Measurements from ENCODE around the gene DAB2IP. TPM values are rescaled to one million over a fixed set of nuclear protein-coding genes. Genes with fewer than 3 reads are reported as not detected.

The DAB2IP gene
- polyA plus RNA-seq, 4 donors, result 37.4 to 50.8 (median 44.4) TPM

DNA sequence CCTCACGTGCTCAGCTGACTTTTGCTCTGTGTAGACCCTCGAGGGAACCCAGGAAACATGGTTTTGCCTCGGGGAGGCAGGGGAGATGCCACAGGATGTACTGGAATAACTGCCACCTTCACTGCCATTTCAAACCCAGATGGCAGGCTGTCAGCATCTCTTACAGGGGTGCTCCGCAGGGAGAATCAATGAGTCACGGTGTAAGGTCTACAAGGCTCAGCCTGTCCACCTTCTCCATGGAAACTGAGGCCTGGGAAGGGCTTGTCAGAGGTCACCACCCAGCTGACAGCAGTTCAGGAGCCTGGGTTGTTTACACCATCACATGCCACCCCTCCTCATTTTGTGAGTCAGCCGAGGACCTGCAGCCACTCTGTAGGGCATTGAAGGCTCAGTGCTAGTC lies 30.8 kb downstream of the DAB2IP start:
- no peak for DNase-seq (ENCODE audit: low read depth in 4 of 4, low spot score in 3 of 4)

DNA sequence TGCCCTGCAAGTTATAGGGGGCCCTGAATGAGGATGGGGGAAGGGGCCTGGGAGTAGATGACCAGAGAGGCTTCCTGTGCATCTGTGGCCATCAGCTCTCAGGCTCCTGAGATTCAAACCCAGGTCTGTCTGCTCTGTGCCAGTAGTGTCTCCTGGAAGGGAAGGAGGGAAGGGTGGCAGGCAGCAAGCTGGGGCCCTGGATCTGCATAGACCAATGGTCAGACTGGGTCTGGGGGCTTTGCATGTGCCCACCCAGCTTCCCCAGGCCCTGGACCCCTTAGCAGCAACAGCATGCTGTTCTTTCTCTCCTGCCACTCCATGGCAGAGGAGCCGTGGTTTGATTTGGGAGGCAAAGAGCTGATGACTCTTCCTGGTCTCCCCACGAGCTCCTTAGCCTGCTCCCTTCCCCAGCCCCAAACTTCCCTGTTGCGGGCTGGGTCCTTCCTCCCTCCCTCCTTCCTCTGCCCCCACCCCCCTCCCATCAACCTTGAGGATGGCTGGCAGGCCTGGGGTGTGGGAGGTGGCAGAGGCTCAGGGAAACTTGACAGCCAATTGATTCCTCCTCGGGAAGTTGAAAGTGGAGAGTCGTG lies 31.6 kb downstream of the DAB2IP start:
- DNase-seq (ENCODE audit: low read depth in 4 of 4, low spot score in 3 of 4), result no peak

DNA sequence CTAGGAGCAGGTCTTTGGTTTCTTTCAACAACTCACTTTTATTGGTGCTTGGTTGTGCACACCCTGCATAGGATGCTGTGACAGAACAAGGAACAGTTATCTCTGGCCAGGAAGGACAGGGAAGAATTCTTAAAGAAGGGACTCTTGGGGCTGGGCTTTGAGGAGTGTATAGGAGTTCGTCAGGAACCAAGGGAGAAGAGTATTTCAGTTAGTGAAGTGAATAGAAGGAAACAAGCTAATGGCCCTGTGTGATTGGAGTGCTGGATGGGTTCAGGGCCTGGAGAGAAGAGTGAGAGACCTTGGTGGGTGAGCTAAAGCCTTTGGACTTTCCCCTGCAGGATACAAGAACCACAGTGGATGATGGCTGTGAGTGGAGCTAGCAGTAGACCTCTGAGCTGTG lies 32.2 kb downstream of the DAB2IP start:
- DNase-seq (ENCODE audit: low read depth in 4 of 4, low spot score in 3 of 4), result no peak

DNA sequence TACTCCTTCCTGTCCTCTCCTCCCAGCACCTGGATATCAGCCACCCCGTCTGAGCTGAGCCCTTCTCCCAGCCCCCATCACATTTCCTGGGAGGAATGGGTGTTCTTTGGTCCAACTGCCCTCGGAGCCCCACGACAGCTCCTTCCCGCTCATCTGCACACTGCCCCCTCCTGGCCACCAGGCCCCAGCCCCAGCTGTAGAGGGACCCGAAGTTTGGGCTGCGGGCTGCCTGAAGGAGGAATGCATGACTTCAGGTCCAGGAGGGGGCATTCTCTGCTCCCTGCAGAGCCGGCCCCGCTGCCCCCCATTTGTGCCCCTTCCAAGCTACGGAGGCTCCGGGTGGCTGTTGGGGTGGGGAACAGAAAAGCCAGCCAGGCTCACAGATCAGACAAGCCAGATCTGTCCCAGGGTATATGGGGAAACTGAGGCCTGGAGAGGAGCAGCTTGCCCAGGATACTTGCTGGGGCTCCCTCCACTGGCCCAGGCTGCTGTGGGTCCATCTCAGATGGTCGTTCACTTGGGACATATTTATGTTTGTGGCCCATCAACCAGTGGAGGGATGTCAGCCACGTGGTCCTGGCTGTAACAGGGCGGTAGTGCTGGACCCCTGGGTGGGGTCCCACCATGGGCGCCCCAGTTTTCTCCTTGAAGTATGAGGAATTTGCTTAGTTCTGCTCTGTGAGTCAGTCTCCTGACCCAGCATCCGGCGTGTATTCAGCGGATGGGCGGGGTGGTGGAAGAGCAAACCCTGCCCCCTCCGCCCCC lies 33.1 kb downstream of the DAB2IP start:
- DNase-seq (ENCODE audit: low read depth in 4 of 4, low spot score in 3 of 4), result no peak

DNA sequence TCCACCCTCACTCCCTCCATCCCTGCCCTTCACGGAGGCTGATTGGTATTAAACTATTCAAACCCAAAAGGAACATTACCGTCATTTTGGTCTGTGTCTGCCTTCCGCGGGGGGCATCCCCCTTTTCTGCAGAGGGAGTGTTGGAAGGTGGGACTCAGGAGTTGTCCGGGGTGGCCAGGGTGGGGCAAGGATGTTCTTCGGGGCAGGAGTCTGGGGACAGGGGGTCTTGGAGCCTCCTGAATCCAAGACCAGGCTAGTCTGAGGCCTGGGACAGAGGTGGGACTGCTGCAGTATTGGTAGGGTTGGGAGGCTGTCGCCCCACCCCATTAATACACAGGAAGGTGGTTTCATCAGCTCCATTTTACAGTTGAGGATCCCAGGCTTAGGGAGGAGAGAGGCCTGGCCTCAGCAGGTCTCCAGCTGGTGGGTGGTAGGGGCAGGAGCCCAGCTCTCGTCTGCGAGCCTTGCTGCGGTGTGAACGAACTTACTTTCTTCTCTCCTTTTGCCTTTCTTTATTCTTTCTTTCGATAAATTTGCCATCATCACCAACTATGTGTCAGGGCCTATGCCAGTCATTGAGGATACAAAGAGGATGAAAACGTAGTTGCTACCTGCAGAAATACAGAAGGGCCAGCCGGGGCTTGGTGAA lies 33.8 kb downstream of the DAB2IP start:
- DNase-seq (ENCODE audit: low read depth in 4 of 4, low spot score in 3 of 4), result no peak

DNA sequence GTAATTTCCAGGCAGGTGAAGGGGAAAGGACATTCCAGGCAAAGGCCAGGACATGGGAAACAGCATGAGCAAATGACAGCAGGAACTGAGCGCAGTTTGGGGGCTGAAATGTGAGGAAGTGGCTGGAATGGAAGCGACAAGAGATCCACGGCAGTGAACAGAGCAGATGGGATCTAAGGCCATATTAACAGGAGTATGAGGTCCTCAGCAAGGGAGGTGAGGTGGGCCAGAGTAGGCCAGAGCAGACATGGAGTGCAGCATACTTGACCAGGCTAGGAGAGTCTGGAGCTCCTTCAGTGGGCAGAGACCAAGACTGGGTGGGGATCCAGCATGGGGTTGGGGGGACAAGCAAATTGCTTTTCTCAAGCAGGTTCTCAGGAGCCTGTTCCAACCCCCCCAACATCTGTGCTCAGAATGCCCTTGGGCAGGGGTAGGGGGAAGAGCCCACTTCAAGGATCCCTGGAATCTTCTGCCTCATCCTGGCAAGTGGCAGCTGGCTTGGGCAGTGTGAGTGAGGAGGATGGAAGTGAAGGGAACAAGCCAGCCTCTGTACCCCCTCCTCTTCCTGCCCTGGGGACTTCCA lies 34.5 kb downstream of the DAB2IP start:
- DNase-seq (ENCODE audit: low read depth in 4 of 4, low spot score in 3 of 4), result no peak

DNA sequence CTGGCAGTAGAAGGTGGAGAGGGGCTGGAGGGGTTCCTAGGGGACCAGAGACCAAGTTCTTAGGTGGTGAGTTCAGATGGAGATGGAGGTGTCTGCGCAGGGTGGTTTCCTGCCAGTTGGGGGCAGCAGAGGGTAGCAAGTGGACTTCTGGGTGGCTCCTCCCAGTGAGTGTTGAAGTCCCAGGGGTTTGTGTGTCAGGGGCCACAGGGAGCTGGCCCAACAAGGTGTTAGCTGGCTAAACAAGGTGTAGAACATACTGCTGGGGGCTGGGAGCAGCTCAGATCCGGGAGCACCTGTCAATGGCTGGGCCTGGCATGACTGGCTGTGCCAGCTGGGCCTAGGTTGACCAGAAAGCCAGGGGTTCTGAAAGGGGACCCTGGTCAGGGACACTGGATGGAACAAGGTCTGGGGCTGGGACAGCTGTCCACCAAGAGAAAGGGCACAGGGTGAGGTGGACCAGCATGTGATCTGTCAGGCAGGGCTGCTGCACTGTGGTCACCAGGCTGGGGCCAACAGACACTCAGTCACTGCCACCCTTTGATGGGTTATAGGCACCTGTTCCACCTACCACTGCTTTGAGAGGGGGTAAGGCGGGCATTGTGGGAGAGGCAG lies 35.6 kb downstream of the DAB2IP start:
- peak in 2 of 4 donors; percentile 49 to 55 for DNase-seq (ENCODE audit: low read depth in 4 of 4, low spot score in 3 of 4)

DNA sequence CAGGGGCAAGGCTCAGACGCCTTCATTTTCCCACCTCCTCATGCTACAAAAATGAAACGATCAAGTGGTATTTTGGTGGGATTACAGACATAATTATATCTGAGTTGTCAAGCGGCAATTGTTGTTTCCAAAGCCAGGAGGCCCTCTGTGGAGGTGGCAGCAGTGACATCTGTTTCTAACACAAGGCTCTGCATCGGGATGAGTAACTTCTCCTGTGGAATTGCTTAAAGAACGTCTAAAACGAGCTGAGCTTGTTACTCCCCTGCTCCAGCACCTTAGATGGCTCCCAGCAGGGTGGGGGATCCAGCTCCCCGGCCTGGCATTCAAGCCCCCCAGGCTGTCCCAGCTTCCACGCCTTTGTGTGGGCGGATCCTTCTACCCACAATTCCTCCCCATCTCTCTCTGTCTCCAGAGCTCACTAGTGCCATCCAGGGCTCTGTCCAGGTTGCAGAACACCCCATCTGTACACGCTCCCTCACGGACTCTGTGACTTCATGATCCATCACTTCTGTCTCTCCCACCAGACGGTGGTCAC lies 36.8 kb downstream of the DAB2IP start:
- DNase-seq (ENCODE audit: low read depth in 4 of 4, low spot score in 3 of 4), result no peak

DNA sequence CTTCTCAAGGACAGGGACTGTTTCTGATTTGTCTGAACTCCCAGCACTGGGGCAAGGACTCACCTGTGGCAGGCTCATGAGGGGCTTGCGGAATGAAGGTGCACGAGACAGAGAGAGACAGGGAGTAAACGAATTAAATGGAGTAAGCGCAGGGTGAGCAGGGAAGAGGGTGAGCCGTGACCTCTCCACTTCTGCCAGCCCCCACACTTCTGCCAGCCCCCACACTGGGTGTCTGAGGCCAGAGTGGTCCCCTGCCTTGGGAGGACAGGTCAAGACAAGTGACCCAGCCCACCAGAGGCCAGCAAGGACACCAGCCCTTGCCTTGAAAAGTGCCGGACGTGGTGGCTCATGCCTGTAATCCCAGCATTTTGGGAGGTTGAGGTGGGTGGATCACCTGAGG lies 37.2 kb downstream of the DAB2IP start:
- DNase-seq (ENCODE audit: low read depth in 4 of 4, low spot score in 3 of 4), result no peak

DNA sequence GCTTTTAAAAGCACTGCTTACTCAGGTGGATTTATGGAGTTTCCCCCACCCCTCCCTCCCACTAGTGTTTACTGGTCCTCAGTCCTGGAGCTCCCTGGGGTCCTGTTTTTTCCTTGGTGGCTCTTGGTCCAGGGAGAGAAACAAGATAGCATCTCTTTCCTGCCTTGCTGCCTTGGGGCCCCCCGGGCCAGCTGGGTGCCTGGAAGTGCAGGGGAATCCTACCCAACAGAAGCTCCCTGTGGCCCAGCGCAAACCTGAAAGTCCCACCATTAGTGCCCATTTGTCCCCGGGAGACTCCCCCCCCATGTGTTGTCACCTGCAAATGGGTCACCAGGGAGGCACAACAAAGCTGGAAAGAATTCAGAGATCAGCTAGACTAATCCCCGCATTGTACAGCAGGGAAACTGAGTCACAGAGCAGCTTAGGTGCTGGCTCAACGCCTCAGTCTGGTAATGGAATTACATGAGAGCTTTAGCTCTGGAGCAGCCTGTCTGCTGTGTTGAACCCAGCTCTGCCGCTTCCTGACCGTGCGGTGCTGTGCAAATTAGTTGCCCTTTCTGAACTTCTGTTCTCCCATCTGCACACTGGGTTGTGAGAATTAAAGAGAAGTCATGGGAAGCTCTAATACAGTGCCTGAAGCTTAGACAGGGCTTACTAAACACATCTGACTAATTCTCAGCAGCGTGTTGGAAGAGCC lies 38.2 kb downstream of the DAB2IP start:
- no peak for DNase-seq (ENCODE audit: low read depth in 4 of 4, low spot score in 3 of 4)

DNA sequence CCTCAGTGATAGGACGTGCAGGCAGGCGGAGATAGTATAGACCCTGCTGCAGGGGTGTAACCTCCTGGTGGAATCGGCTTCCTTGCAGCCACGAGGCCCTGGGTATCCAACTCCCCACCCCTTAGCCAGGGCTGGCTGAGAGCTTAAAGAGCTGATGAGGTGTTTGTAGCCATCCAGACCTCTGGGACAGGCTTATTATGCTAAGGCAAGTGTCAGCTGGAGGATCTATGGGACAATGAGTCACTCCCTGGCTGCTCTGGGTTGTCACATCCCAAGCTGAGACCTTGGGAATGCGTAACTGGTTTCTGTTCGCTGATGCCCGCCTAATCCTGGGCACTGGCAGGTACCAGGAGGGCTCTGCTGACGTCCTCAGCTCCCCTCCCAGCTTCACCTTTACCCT lies 38.9 kb downstream of the DAB2IP start:
- DNase-seq (ENCODE audit: low read depth in 4 of 4, low spot score in 3 of 4), result no peak

DNA sequence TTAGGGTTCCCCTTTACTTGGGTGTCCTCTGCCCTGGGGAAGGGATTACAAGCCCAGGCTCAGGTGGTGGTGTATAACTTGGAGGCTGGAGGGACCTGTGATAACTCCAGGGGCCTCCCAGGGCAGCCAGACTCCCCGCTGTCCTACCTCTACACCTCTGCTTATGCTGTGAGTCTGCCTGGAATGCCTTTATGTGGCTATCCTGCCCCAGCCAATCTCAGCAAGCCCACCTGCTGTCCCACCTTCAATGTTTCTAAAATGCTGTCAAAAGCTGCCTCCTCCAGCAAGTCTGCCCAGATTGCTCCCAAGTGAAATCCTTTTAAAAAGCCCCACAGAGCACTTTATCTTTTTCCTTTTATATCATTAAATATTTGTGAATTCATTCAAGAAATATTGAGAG lies 39.3 kb downstream of the DAB2IP start:
- no peak for DNase-seq (ENCODE audit: low read depth in 4 of 4, low spot score in 3 of 4)

DNA sequence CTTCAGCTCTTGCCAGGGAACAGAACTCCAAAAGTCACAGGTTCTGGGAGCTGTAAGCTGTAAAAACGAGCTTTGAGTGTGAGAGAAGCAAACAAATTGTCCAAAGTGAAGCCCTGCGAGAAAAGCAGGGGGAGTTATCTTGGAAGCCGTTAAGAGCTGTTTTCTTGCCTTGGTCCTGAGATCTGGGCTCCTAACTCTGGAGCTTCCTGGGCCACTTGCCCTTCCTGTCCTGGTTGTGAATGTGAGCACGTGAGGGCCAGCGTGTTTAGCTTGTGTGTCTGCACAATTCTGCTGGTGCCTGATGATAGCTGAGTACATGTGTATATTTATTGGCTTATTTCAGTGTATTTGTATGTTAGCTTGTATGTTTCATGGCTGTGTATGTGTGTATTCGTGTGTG lies 40.5 kb downstream of the DAB2IP start:
- no peak for DNase-seq (ENCODE audit: low read depth in 4 of 4, low spot score in 3 of 4)

DNA sequence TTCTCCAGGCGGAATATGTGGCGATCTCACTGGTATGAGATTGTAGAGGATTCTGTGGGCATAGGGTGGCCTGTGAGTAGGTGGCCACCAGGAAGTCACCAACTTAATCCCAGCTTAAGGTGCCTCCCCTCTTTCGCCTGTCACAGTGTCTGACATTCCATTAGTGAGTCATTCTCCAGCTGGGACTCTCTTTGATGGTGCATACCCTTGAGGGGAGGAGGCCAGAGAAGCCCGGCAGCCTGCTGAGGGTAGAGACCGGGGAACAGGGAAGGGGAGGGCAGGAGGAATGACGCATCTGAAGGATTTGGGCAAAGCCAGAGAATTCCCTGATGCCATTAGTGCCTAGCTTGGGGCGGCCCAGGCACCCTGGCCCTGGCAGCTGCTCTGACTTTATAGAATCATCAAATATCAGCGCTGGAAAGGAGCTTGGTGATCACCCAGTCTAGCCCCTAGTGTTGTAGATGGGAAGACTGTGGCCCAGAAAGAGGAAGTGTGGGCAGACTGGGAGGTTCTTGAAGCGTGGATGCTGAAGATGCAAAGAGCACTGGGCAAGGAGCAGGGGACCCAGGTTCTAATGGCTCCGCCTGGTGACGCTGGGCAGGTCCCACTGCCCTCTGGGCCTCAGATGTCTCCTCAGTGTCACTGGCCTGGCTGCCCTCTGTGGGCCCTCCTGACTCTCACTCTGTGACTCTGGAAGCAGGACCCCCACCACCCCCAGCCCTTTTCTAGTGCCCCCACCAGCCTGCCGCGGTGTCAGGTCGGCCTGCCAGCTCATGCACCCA lies 41.4 kb downstream of the DAB2IP start:
- DNase-seq (ENCODE audit: low read depth in 4 of 4, low spot score in 3 of 4), result no peak

DNA sequence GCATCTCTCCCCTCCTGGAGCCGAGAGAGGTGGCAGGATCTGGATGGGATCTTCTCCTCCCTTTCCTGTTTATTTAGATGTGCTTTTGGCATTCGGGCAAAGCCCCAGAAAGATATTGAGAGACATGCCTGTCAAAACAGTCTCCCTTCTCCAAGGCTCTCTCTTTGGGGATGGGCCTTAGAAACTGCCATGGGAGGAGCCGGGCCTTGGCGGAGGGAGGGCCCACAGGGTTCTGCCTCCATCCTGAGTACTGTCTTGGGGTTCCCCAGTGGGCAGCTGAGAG lies 41.9 kb downstream of the DAB2IP start:
- DNase-seq (ENCODE audit: low read depth in 4 of 4, low spot score in 3 of 4), result no peak

DNA sequence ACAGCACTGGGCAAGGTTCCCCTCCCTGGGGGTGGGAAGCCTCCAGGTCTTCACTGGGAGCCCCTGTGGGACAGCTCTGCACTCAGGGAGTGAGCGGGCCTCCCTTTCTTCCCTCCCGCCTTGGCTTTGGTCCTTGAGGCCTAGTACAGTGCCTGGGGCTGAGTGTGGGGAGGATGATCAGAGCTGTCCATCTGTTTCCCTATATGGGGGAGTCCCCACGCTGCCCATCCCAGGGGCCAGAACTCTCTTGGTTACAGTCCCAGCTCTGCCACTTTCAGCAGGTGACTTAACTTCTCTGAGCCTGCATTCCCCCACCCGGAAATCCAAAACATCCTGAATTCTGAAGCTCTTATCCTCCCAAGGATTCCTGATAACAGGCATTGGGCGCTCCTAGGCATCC lies 42.6 kb downstream of the DAB2IP start:
- DNase-seq (ENCODE audit: low read depth in 4 of 4, low spot score in 3 of 4), result no peak

DNA sequence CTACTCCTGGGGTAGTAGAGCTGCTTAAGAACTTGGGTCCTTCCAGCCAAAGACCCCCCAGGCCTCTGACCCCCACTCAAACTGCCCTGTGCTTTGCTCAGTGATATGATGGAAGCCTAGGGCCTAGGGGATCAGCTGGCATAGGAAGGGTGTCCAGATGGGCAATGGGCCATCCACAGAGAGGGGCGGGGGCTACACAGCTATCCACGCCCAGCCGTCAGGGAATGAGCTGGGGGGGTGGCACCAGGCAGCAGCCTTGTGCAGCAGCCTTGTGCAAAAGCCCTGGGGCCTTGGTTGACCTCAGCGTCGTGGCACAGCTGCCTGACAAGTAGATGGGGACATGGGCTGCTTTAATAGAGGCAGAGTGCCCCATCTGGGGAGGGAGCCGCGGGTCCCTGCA lies 43.2 kb downstream of the DAB2IP start:
- DNase-seq (ENCODE audit: low read depth in 4 of 4, low spot score in 3 of 4), result no peak

DNA sequence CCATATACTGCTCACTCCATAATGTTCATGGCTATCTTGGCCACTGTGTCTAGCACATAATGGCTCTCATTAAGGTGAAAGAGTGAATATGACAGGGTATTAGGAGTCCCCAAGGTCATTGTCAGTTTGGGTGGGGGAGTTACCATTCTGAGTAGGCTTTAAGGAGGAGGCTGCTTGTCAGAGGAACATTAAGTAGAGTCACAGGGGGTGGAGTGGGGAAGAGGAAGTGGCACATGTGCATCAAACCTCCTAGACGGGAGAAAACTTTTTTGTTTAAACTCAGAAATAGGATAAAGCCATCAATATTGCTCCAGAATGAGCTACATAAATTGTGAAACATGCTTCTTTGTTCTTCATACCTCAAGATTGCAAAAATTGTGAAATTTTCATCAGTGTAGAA lies 45.5 kb downstream of the DAB2IP start:
- no peak for DNase-seq (ENCODE audit: low read depth in 4 of 4, low spot score in 3 of 4)

DNA sequence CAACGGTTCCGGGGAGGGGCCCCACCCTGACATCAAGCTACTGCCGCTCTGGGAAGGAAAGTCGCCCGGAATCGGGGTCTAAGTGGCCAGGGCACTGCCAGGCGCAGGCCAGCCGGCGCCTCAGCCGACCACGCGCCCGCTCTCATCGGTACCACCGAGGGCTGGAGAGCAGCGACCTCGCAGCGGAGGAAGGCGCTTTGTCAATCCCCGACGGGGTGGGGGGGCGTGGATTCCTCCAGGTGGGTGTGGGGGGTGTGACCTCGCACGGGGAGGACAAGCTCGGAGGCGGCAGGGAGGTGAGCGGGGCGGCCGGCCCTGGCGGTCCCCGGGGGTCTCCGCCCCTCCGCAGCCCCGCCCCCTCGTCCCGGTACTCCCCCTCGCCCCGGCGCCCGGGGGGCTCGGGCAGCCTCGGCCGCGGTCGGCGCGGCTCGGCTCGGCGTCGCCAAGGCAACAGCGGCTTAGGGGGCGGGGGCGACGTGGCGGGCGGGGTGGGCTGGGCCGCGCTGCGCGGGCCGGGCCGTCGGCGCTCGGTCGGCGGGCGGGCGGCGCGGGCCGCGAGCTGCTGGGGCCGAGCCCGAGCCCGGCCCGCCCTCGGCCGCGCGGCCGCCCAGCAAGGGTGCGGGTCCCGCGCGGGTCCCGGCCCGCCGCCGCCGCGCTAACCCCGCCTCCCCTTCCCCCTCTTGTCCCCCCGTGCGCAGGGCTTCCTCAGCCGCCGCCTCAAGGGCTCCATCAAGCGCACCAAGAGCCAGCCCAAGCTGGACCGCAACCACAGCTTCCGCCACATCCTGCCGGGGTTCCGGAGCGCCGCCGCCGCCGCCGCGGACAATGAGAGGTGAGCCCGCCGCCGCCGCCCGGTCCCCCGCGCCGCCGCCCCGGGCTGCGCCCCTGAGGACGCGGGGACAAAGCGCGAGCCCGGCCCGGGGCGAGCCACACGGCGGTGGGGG lies 47.5 kb downstream of the DAB2IP start:
- DNase-seq (ENCODE audit: low read depth in 4 of 4, low spot score in 3 of 4), result peak in 1 of 4 donors; percentile 56

Measured in right renal pelvis (tissue), 4 donors.